ENCODE data around the gene MTARC2. TPM values are rescaled to one million over a fixed set of nuclear protein-coding genes. Genes with fewer than 3 reads are reported as not detected.

The MTARC2 gene
- total and polyA plus RNA-seq, 10 of the 15 experiments (the other 5 are each of a cell fraction or from before 2014, with no cell fraction given), result 1.9 to 5.5 (median 3.3) TPM

DNA sequence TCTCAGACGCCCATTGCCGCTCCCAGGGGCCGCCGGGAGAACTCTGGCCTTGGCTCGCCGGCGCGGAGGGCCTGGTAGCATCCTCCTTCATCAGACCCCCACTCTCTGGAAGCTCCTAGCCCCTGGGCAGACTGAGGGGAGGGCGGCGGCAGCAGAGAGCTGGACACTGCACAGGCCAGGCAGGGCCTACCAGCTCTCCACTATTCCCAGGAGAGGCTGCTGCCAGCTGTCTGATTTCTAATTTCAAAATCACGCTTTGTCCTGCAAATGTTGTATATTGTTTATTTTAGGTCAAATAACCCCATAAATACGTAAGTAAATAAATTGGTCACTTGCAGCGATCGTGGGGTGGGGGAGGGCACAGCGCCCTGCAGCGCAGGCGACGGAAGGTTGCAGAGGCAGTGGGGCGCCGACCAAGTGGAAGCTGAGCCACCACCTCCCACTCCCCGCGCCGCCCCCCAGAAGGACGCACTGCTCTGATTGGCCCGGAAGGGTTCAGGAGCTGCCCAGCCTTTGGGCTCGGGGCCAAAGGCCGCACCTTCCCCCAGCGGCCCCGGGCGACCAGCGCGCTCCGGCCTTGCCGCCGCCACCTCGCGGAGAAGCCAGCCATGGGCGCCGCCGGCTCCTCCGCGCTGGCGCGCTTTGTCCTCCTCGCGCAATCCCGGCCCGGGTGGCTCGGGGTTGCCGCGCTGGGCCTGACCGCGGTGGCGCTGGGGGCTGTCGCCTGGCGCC, 38.4 kb downstream of the MTARC2 start, which contains the start of gene MTARC1:
TSS of gene MTARC1 (plus strand) at position 577 of the 732 bp plus-strand sequence. CDS start at position 609, 32 bp downstream.
- Histone ChIP-seq H4K20me1 (ENCODE audit: control insufficient read depth, insufficient read depth) (no peaks in the 10 kb centered on the region), H3K27ac (ENCODE audit: control insufficient read depth, insufficient read depth) (no peak within 1 kb of the TSS), H3K4me1 (ENCODE audit: control insufficient read depth, insufficient read depth, low read length) (no peaks in the 10 kb centered on the region), H3K9me3 (replicated peaks; ENCODE audit: control insufficient read depth, insufficient read depth, low read length) (no peaks in the 10 kb centered on the region), H2AFZ (ENCODE audit: control insufficient read depth, low read depth, low read length) (no peak within 1 kb of the TSS; the same call in 1 of the 2 replicates), H3K4me3 (no peak within 1 kb of the TSS), H3K9ac (ENCODE audit: control insufficient read depth, insufficient read depth, low read length) (no peak within 1 kb of the TSS), H3K4me2 (ENCODE audit: control insufficient read depth, insufficient read depth) (no peak within 1 kb of the TSS), H3K79me2 (ENCODE audit: control insufficient read depth, insufficient read depth, low read length) (no peaks in the 10 kb centered on the region), H3K27me3 (replicated peaks in 1 of 2; ENCODE audit: control insufficient read depth in 2 of 2, insufficient read depth in 2 of 2, low read length in 1 of 2) (peaks cover 0 to 5% of the 10 kb centered on the region in 2 experiments; a peak in 3 of 4 replicates), H3K36me3 (ENCODE audit: control insufficient read depth in 2 of 2, insufficient read depth in 2 of 2, low read length in 1 of 2) (no peaks in the 10 kb centered on the region)
- in situ Hi-C loops (cut with MboI), result no loop called here
- BruUV-seq (replicated peaks), result no TSS peak
- ChIA-PET POLR2A (no interaction called here), SMC1A (ENCODE audit: uncharacterized antibody, unreplicated experiment) (no interaction called here), RAD21 (ENCODE audit: unreplicated experiment) (no interaction called here), CTCF (interaction anchor here (0.9 to 2.1 kb wide), 5 partner anchors 10 to 65 kb away, joined by 3 to 4 read pairs (median 4); no protein-coding TSS in a partner anchor)
- intact Hi-C loops (cut with micrococcal nuclease; ENCODE audit: unreplicated experiment), result no loop called here
- FAIRE-seq (no peak), DNase-seq (ENCODE audit: low read depth, low spot score) (no peak), ATAC-seq (peak; percentile 81)
- WGBS (ENCODE audit: insufficient coverage, insufficient replicate concordance, low lambda C conversion rate, missing lambda C conversion rate), result 10% methylated on average over 47 of the region's 56 CpGs
- TF ChIP-seq HDAC6 (IDR thresholded peaks at IDR 0.05; ENCODE audit: unreplicated experiment), result peak; percentile 38
- no peak for TF ChIP-seq YBX1 (IDR thresholded peaks at IDR 0.05)
- 0 out of 2 replicates have a peak, but pooled peaks have one; percentile 27 for TF ChIP-seq DPF2 (IDR thresholded peaks at IDR 0.05)
- TF ChIP-seq SUZ12 (IDR thresholded peaks at IDR 0.05; ENCODE audit: unreplicated experiment), result peak; percentile 45
- no peak for TF ChIP-seq PBX3 (IDR thresholded peaks at IDR 0.05; ENCODE audit: insufficient replicate concordance, low read depth, low read length)
- TF ChIP-seq NR2F1 (conservative IDR thresholded peaks at IDR 0.05), result peak; percentile 42; the same call in 1 of the 2 replicates
- TF ChIP-seq, protein P1, sequence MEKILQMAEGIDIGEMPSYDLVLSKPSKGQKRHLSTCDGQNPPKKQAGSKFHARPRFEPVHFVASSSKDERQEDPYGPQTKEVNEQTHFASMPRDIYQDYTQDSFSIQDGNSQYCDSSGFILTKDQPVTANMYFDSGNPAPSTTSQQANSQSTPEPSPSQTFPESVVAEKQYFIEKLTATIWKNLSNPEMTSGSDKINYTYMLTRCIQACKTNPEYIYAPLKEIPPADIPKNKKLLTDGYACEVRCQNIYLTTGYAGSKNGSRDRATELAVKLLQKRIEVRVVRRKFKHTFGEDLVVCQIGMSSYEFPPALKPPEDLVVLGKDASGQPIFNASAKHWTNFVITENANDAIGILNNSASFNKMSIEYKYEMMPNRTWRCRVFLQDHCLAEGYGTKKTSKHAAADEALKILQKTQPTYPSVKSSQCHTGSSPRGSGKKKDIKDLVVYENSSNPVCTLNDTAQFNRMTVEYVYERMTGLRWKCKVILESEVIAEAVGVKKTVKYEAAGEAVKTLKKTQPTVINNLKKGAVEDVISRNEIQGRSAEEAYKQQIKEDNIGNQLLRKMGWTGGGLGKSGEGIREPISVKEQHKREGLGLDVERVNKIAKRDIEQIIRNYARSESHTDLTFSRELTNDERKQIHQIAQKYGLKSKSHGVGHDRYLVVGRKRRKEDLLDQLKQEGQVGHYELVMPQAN (conservative IDR thresholded peaks at IDR 0.05), result no peak
- no peak for TF ChIP-seq ZNF592 (IDR thresholded peaks at IDR 0.05)
- 0 out of 2 replicates have a peak, but pooled peaks have one; percentile 29 for TF ChIP-seq GATAD2B (conservative IDR thresholded peaks at IDR 0.05; ENCODE audit: low read depth)
- TF ChIP-seq RUNX3 (IDR thresholded peaks at IDR 0.05; ENCODE audit: low read length), result no peak
- TF ChIP-seq TAF1 (IDR thresholded peaks at IDR 0.05; ENCODE audit: borderline replicate concordance, low read depth, low read length), result no peak

All from GM12878 (cell line).